ENCODE data around the gene KIAA1217.

- no peak for TF ChIP-seq CTCF (IDR thresholded peaks at IDR 0.05)
- TF ChIP-seq POLR2A (IDR thresholded peaks at IDR 0.05), result no peak
These were observed 78.7 kb downstream of the KIAA1217 start for GRCh38 chr10:24287559-24288195.

Data from lower leg skin (tissue), 3 donors.